Measurements from ENCODE around the gene B3GALT2.

DNA sequence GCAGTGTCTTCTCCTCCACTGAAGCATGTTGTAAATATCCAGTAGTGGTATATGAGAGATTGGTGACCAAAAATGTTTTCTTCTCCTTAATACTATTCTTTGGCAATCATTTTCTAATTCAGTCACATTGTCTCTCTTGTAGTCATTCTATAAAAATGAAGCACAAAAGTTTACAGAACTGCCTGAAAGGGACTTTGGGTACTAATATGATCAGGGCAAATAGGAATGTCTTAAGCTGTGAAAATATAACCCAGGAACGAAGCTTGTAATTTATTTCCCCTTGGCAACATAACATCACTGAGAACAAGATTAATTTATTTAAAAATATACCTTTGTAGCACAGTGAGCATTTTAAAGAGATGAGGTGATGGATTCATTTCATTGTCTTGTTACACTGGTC lies 4.9 kb downstream of the B3GALT2 start:
- TF ChIP-seq, protein P1, sequence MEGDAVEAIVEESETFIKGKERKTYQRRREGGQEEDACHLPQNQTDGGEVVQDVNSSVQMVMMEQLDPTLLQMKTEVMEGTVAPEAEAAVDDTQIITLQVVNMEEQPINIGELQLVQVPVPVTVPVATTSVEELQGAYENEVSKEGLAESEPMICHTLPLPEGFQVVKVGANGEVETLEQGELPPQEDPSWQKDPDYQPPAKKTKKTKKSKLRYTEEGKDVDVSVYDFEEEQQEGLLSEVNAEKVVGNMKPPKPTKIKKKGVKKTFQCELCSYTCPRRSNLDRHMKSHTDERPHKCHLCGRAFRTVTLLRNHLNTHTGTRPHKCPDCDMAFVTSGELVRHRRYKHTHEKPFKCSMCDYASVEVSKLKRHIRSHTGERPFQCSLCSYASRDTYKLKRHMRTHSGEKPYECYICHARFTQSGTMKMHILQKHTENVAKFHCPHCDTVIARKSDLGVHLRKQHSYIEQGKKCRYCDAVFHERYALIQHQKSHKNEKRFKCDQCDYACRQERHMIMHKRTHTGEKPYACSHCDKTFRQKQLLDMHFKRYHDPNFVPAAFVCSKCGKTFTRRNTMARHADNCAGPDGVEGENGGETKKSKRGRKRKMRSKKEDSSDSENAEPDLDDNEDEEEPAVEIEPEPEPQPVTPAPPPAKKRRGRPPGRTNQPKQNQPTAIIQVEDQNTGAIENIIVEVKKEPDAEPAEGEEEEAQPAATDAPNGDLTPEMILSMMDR (IDR thresholded peaks at IDR 0.05): no peak
- no peak for TF ChIP-seq POLR2A (IDR thresholded peaks at IDR 0.05)

Measured in lower leg skin (tissue), 3 donors.